Gastrocnemius medialis (tissue), 4 donors: ENCODE data around the gene TMX3. TPM values are rescaled to one million over a fixed set of nuclear protein-coding genes. Genes with fewer than 3 reads are reported as not detected.

ENCODE experiments used
- ATAC-seq, 2 donors: fragments of 150-250 bp; one replicate each; pipeline ENCODE4 v1.9.1; 2016
- DNase-seq, 2 donors: peaks; one replicate each; pipeline ENCODE4 v3.0.0-alpha.2; 2019
- H3K27ac ChIP-seq, 4 donors: fragments of 200-600 bp; sonication (generic); 1 replicate in 1 of 4; 2 replicates in 3 of 4; pipeline ENCODE4 v1.5.1; 2016 to 2018; ENCODE audit warnings: mild to moderate bottlenecking in 2 of 4, moderate library complexity in 1 of 4
- H3K27me3 ChIP-seq, 3 donors: fragments of 200-600 bp; sonication (generic) in 2 of 3; 1 replicate in 1 of 3; 2 replicates in 2 of 3; pipeline versions ENCODE4 v1.5.1 to v1.6.0; 2016 to 2019; ENCODE audit warnings: mild to moderate bottlenecking in 1 of 3, moderate library complexity in 1 of 3
- H3K36me3 ChIP-seq, 2 donors: fragments of 200-600 bp; sonication (generic) in 1 of 2; one replicate each; pipeline ENCODE4 v1.5.1; 2017 to 2018
- H3K4me1 ChIP-seq, 2 donors: fragments of 200-600 bp; sonication (generic) in 1 of 2; one replicate each; pipeline ENCODE4 v1.5.1; 2016 to 2017; ENCODE audit warnings: mild to moderate bottlenecking in 2 of 2
- H3K4me3 ChIP-seq, 4 donors: fragments of 200-600 bp; sonication (generic) in 3 of 4; 1 replicate in 1 of 4; 2 replicates in 3 of 4; pipeline ENCODE4 v1.5.1; 2016 to 2019; ENCODE audit warnings: mild to moderate bottlenecking in 2 of 4
- H3K9me3 ChIP-seq, 3 donors: fragments of 200-600 bp; sonication (generic) in 2 of 3; 1 replicate in 1 of 3; 2 replicates in 2 of 3; pipeline ENCODE4 v1.5.1; 2016 to 2019
- POLR2A ChIP-seq, 2 donors: fragments of 450-650 bp; IDR thresholded peaks; one replicate each; pipeline ENCODE4 v1.6.1; 2017; ENCODE audit warnings: antibody characterized with exemption in 2 of 2, mild to moderate bottlenecking in 2 of 2, moderate library complexity in 2 of 2
- in situ Hi-C, 4 donors: fragments of 200-750 bp; cut with MboI; loops; one replicate each; pipeline versions ENCODE4 v1.15.0 to v1.8.0; 2017; ENCODE audit warnings: low sequenced_read_pairs in 4 of 4
- intact Hi-C: fragments of 100-400 bp; cut with DNase I; formaldehyde crosslinking; loops from one replicate; pipeline ENCODE4 v1.15.1; 2023; ENCODE audit warnings: low total_unique reads
- total RNA-seq, 4 donors: library from RNA; depleted of rRNA; stranded (reverse); fragments of >200 nt; gene quantifications; one replicate each; pipeline versions ENCODE4 v1.1.0 to v1.2.3, GENCODE V29; 2016
- TF ChIP-seq, protein P1 (sequence below), 5 experiments: fragments of 450-650 bp in 3 of 5; fragments of 200-600 bp in 2 of 5; sonication (generic) in 2 of 5; IDR thresholded peaks in 4 of 5; conservative IDR thresholded peaks in 1 of 5; 1 replicate in 4 of 5; 2 replicates in 1 of 5; pipeline ENCODE4 v1.5.1; 2016 to 2019; ENCODE audit warnings: antibody characterized with exemption in 5 of 5, mild to moderate bottlenecking in 3 of 5, moderate library complexity in 3 of 5

Gene TMX3
- total RNA-seq, 4 donors from 2014 or later: 13.7 to 23.3 (median 16.7) TPM

GRCh38 chr18:68707646-68708045 is 7.3 kb downstream of the TMX3 start:
- Histone ChIP-seq H3K36me3 (peaks cover 0 to 45% of the 10 kb centered on the region in 2 donors), H3K27me3 (no peaks in the 10 kb centered on the region), H3K9me3 (no peaks in the 10 kb centered on the region), H3K4me3 (no peak overlapping the region), H3K4me1 (peaks cover 0 to 4% of the 10 kb centered on the region in 2 donors), H3K27ac (no peak overlapping the region)
- in situ Hi-C loops: no loop called here
- intact Hi-C loops: no loop called here
- TF ChIP-seq, protein P1, sequence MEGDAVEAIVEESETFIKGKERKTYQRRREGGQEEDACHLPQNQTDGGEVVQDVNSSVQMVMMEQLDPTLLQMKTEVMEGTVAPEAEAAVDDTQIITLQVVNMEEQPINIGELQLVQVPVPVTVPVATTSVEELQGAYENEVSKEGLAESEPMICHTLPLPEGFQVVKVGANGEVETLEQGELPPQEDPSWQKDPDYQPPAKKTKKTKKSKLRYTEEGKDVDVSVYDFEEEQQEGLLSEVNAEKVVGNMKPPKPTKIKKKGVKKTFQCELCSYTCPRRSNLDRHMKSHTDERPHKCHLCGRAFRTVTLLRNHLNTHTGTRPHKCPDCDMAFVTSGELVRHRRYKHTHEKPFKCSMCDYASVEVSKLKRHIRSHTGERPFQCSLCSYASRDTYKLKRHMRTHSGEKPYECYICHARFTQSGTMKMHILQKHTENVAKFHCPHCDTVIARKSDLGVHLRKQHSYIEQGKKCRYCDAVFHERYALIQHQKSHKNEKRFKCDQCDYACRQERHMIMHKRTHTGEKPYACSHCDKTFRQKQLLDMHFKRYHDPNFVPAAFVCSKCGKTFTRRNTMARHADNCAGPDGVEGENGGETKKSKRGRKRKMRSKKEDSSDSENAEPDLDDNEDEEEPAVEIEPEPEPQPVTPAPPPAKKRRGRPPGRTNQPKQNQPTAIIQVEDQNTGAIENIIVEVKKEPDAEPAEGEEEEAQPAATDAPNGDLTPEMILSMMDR (IDR thresholded peaks at IDR 0.05 in 4 of 5, conservative IDR thresholded peaks at IDR 0.05 in 1 of 5): no peak
- no peak for TF ChIP-seq POLR2A (IDR thresholded peaks at IDR 0.05)
- DNase-seq (no peak), ATAC-seq (no peak)

DNA sequence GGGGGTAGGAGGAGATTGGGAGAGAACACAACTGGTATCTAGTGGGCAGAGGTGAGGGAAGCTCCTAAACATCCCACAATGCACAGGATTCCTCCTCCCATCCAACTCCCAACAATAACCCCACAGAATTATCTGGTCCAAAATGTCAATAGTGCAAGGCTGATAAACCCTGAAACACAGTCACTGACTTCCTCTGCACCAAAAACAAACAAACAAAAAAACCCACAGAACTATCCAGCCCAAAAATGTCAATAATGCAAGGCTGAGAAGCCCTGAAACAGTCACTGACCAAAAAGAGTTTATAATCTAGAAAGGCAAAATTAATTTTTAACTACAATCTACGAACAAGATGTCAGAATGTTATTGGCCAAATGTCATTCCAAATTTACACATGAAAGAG is 9.8 kb downstream of the TMX3 start:
- Histone ChIP-seq H3K4me1 (no peaks in the 10 kb centered on the region), H3K4me3 (no peak overlapping the region), H3K9me3 (no peaks in the 10 kb centered on the region), H3K27ac (no peak overlapping the region), H3K27me3 (no peaks in the 10 kb centered on the region), H3K36me3 (peaks cover 0 to 24% of the 10 kb centered on the region in 2 donors)
- intact Hi-C loops (no loop called here), in situ Hi-C loops (no loop called here)
- ATAC-seq: no peak
- TF ChIP-seq, protein P1 (IDR thresholded peaks at IDR 0.05 in 4 of 5, conservative IDR thresholded peaks at IDR 0.05 in 1 of 5): no peak
- no peak for TF ChIP-seq POLR2A (IDR thresholded peaks at IDR 0.05)
- no peak for DNase-seq

DNA sequence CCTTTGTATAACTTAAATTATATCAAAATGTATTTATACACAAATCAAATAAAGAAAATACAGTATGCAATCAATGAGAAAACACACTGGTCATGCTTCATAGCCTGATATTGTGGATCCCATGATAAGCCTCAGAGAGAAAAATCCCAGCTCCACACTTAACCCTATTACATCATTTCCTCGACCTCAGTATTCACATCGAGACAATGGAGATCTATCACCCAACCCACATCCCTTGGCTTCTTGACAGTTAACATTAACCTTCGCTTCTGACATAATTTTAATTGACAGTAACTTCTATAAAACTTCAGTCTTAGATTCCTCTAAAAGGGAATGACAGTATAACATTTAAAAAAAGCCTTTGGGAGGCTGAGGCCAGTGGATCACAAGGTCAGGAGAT is 11.6 kb downstream of the TMX3 start:
- no peaks in the 10 kb centered on the region for H3K9me3 ChIP-seq
- TF ChIP-seq, protein P1 (IDR thresholded peaks at IDR 0.05 in 4 of 5, conservative IDR thresholded peaks at IDR 0.05 in 1 of 5): no peak
- no peak for TF ChIP-seq POLR2A (IDR thresholded peaks at IDR 0.05)
- H3K36me3 ChIP-seq: peaks cover 0 to 8% of the 10 kb centered on the region in 2 donors
- H3K4me3 ChIP-seq: no peak overlapping the region
- in situ Hi-C loops (no loop called here), intact Hi-C loops (no loop called here)
- DNase-seq (no peak), ATAC-seq (no peak)
- H3K4me1 ChIP-seq: no peaks in the 10 kb centered on the region
- H3K27me3 ChIP-seq: no peaks in the 10 kb centered on the region
- H3K27ac ChIP-seq: no peak overlapping the region

GRCh38 chr18:68701353-68701752 is 13.6 kb downstream of the TMX3 start:
- DNase-seq (no peak), ATAC-seq (no peak)
- peaks cover 0 to 26% of the 10 kb centered on the region in 2 donors for H3K36me3 ChIP-seq
- in situ Hi-C loops (no loop called here), intact Hi-C loops (no loop called here)
- no peak overlapping the region for H3K27ac ChIP-seq
- no peaks in the 10 kb centered on the region for H3K4me1 ChIP-seq
- H3K9me3 ChIP-seq: no peaks in the 10 kb centered on the region
- H3K27me3 ChIP-seq: no peaks in the 10 kb centered on the region
- H3K4me3 ChIP-seq: no peak overlapping the region
- TF ChIP-seq POLR2A (IDR thresholded peaks at IDR 0.05): no peak
- TF ChIP-seq, protein P1 (IDR thresholded peaks at IDR 0.05 in 4 of 5, conservative IDR thresholded peaks at IDR 0.05 in 1 of 5): no peak

DNA sequence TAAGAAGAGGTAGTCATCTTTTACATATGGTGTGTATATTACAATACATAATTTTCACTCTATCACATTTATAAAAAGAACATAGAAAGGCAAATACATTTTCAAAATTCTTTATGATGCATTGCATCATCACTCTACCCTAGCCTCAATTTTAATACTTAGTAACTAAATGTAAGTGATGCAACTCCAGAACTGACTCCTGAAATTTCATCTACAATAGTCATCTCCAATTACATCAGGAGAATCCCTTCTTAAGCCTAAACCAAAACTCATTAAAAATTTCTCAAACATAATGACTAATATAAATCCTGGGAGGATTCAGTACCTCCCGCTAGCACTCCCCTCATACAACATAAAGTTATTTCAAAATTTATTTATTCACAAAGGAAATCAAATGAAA is 15.9 kb downstream of the TMX3 start:
- H3K27me3 ChIP-seq: no peaks in the 10 kb centered on the region
- H3K9me3 ChIP-seq: no peaks in the 10 kb centered on the region
- peaks cover 0 to 36% of the 10 kb centered on the region in 2 donors for H3K36me3 ChIP-seq
- no peak for ATAC-seq
- in situ Hi-C loops: no loop called here
- no peaks in the 10 kb centered on the region for H3K4me1 ChIP-seq
- H3K4me3 ChIP-seq: no peak overlapping the region
- intact Hi-C loops: no loop called here
- no peak for TF ChIP-seq POLR2A (IDR thresholded peaks at IDR 0.05)
- TF ChIP-seq, protein P1 (IDR thresholded peaks at IDR 0.05 in 4 of 5, conservative IDR thresholded peaks at IDR 0.05 in 1 of 5): no peak
- DNase-seq: no peak
- H3K27ac ChIP-seq: no peak overlapping the region
